ENCODE results near the gene NHSL2.

Gene NHSL2

GRCh38 chrX:72110051-72110875, 199.6 kb downstream of the NHSL2 start:
- DNase-seq (ENCODE audit: low read depth) = no peak

GRCh38 chrX:72110876-72111708, 200.4 kb downstream of the NHSL2 start:
- DNase-seq (ENCODE audit: low read depth) = no peak

DNA sequence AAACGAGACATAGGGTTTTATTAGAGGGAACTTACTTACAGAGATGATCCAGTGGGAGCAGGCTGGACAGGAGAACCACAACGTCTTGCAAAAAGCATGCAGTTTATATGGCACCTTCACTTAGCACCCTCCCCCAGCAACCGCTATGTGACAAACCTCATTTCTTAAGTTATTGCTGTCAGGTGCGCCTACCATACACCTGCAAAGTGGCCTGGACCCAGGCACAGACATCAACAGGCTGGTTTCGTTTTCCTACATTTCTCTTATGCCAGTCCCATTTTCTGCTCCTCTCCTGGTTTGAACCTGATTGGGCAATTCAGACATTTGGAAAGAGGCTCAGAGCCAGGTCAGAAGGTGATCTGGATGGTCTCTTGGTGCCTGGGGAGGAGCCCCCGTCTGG, 202.8 kb downstream of the NHSL2 start:
- no peak for DNase-seq (ENCODE audit: low read depth)

DNA sequence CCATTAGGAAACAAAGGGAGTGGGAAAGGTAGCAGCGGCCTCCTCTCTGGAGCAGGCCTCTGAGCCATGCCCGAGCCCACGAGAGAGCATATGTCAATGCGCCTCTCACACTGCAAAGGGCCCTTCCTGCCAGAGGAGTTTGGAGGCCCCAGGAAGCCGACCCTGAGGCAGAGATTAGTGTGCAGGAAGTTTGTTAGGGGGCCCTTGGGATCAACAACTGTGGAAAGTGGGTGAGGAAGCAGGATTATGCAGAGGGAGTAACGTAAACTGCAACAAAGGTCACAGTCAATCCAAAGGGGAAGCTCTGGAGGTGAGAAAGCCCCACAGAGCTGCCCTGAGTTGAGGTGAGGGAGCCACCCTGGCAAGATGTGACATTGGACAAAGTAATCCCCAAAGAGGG, 203.7 kb downstream of the NHSL2 start:
- DNase-seq (ENCODE audit: low read depth) = no peak

GRCh38 chrX:72114807-72115206, 204.2 kb downstream of the NHSL2 start:
- no peak for DNase-seq (ENCODE audit: low read depth)

- no peak for DNase-seq (ENCODE audit: low read depth)
These were observed 204.7 kb downstream of the NHSL2 start for GRCh38 chrX:72115380-72115779.

DNA sequence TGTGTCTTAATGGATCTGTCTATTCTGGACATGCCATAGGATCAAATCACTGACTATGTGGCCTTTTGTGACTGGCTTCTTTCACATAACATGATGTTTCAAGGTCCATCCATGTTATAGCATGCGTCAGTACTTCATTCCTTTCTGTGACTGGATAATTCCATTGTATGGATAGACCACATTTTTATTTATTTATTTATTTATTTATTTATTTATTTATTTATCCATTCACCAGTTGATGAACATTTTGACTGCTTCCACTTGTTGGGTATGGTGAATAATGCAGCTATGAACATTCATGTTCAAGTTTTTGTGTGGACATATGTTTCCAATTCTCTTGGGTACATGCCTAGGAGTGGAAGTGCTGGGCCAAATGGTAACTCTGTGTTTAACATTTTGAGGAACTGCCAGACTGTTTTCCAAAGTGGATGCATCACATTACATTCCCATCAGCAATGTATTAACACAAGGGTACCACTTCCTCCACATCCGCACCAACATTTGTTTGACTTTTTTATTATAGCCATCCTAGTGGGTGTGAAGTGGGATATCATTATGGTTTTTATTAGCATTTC, 207.1 kb downstream of the NHSL2 start:
- no peak for DNase-seq (ENCODE audit: low read depth)

DNA sequence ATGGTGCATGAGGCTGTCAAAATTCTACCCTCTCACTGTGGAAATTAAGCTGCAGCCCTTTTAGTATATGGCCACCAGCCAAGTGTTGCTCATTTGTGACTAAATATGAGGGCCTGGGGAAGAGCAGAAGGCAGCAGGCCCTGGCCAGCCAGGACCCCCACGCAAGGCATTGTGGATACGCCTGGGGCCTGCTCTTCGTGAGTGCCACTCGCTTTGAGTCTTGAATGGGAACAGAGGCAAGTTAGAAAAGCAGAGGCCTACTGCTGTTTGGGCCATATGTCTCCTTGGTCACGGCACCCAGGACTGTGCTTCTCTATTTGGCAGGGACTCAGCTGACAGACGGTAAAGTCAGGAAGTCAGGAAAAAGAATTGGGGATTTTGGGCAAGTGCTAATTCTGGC, 210.2 kb downstream of the NHSL2 start:
- no peak for DNase-seq (ENCODE audit: low read depth)

- DNase-seq (ENCODE audit: low read depth) = peak; percentile 68
These were observed 210.7 kb downstream of the NHSL2 start for GRCh38 chrX:72121383-72121782.

- no peak for DNase-seq (ENCODE audit: low read depth)
These were observed 212.1 kb downstream of the NHSL2 start for GRCh38 chrX:72122621-72123337.

DNA sequence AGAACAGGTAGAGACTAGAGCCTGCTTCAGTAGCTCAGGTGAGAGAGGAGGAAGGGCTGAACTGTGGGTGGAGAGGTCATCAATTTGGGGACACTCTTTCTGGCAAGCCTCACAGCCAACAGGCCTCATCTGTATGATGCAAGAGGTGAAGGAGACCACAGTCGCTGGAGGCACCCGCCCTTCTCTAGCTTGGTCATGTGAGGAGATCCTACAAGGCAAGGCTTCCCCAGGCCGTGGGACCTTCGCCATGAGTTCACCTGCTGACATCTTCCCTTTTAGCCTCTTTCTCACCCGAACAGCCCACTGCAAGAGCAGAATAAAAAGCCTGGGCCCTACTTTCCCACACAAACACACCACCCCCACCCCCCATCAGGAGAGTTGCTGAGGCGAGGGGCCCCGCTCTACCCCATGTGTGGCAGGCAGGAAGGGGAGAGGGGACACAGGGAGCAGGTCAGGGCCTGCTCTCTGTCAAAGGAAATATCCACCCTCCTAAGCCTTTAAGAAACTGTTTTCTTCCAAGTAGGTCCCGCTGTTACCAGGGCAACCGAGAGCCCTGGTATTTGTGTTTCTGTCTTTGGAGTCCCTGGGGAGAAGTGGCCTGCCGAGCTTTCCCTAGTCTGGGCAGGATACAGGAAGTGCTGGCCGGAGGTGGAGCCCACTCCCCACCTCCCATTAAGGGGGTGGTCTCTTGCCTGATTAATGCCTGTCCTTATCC, 213.0 kb downstream of the NHSL2 start:
- no peak for DNase-seq (ENCODE audit: low read depth)

- DNase-seq (ENCODE audit: low read depth) = no peak
These were observed 214.0 kb downstream of the NHSL2 start for GRCh38 chrX:72124540-72125201.

- DNase-seq (ENCODE audit: low read depth) = no peak
These were observed 214.8 kb downstream of the NHSL2 start for GRCh38 chrX:72125331-72126047.

- no peak for DNase-seq (ENCODE audit: low read depth)
These were observed 215.4 kb downstream of the NHSL2 start for GRCh38 chrX:72126048-72126415.

DNA sequence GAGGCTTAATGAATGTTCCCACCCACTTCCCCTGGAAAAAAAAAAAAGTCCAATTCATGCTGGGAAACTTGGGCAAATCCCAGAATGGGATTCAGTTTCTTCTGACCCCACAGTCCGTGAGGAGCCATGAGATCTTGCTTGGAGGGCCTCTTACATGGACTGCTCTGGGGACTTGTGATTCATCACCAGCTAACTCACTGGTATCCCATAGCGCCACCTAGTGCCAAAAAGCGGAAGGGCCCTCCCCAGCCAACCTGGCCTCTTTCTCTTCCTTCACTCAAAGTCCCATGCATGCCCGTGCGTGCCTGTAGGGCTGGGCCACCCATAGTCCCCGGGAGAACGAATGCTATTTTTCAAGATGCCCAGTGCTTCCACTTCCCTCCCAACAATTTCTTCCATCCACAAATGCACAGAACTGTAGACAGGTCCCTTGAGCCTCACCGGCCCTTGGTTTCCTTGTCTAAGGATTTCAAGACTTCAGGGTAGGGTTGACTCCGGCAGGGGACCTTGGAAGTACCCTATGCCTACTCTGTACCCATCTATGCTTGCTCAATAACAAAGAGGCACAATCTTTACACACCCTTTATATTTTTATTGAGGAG, 216.0 kb downstream of the NHSL2 start:
- peak; percentile 77 for DNase-seq (ENCODE audit: low read depth)

DNA sequence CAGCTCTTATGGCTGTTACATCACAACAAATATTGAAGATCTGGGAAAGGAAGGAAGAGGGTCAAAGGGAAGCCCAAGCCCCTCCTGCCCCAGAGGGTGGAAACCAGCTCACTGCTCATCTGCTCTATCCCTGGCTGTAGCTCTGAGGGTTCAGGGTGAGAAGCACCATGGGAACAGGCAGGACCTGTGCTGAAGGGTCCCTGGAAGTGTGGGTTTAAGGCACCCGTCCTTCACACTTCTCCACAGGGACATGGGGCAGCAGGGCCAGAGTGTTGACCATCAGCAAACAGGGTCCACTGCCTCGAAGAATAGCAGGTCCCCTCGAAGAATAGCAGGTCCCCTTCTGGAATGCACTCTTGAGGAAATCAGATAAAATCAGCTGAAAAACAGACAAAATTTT, 216.7 kb downstream of the NHSL2 start:
- DNase-seq (ENCODE audit: low read depth) = no peak

DNA sequence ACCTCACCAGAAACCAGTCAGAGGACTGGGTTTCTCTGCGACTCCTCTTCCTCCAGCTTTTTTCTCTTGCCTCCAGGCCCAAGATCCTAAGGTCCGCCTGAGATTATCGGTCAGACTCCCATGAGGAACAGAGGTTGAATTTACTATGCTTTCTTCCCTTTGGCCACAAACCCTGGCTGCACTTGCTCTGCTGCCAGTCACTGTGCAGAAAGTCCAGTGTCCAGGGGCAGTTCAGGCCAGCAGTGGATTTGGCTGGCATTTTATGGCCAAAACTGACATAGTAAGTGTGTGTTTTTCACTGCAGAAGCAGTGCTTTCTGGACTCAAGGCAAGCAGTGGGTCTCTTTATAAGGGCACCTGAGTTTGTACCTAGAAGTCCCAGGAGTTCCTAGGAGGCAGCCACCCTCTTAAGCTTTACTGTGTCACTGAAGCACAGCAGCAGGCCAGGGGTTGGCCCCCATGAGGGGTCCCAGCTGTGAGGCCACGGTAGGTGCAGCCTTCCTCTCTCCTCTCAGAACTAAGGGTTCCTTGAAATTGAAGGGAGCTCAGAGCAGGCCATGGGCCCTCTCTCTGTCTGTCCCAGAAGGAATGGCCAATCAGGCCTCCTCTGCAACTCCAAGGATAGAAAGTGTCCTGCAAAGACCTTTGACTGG, 217.7 kb downstream of the NHSL2 start:
- DNase-seq (ENCODE audit: low read depth) = no peak

GRCh38 chrX:72128881-72129280, 218.2 kb downstream of the NHSL2 start:
- peak; percentile 38 for DNase-seq (ENCODE audit: low read depth)

DNA sequence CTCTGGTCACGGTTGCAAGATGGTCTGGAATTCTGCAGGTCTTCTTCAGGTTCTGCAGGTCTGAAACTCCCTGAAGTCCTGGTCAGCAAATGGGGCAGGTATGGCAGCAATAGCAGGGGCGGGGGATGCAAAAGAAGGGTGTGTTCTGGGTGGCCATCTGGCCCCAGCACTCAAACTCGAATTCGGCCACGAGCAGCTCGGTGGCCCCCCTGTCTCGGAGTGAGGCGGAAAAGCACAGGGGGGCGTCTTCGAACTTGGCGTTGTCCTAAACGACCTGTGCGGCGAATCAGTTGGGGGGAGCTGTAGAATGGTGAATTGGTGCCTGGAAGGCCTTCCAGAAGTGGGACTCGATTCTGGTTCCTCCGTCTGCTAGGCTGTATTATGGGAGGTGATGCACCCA, 219.0 kb downstream of the NHSL2 start:
- DNase-seq (ENCODE audit: low read depth) = no peak
